GM12878 (cell line): ENCODE data around the gene LRBA. TPM values are rescaled to one million over a fixed set of nuclear protein-coding genes. Genes with fewer than 3 reads are reported as not detected.
A peak's percentile ranks its signal among the peaks of the same experiment; 100 is the strongest.

ENCODE experiments used
- ATAC-seq: fragments of 200-7000 bp; cut with Tn5 transposase; 3 replicates; pipeline ENCODE4 v1.9.1; 2020; ENCODE audit warnings: mild to moderate bottlenecking, moderate library complexity
- BruUV-seq: library from RNA; stranded (reverse); fragments of 400-500 nt; replicated peaks from 2 replicates; lab custom pipeline; 2021; lab: Mats Ljungman, UMichigan
- CTCF ChIA-PET: fragments of 300-600 bp; sonication (Branson Sonifier 250); formaldehyde crosslinking; extraction: SDS; loops from one replicate; lab custom pipeline; 2021; ENCODE audit warnings: inconsistent platforms; lab: Yijun Ruan, JAX
- POLR2A ChIA-PET: fragments of 350-600 bp; formaldehyde crosslinking; extraction: SDS; loops from one replicate; lab custom pipeline; 2021; ENCODE audit warnings: inconsistent platforms; lab: Charles Lee
- RAD21 ChIA-PET: fragments of 300-600 bp; sonication (Branson Sonifier 250); formaldehyde crosslinking; loops from one replicate; lab custom pipeline; 2023; ENCODE audit warnings: antibody characterized with exemption; ENCODE audit not compliant: unreplicated experiment; lab: Charles Lee
- SMC1A ChIA-PET: fragments of 300-600 bp; sonication (Branson Sonifier 250); formaldehyde crosslinking; loops from one replicate; lab custom pipeline; 2023; ENCODE audit not compliant: unreplicated experiment, uncharacterized antibody; lab: Charles Lee
- DNase-seq: peaks from one replicate; pipeline ENCODE4 v3.0.0-alpha.2; 2011; ENCODE audit warnings: low read depth, low spot score
- FAIRE-seq: peaks from 3 replicates; lab custom pipeline; 2011; peaks lifted over from hg19 to GRCh38; lab: Jason Lieb, UNC
- H2AFZ ChIP-seq: 2 replicates; pipeline ENCODE4 v1.6.0; 2011; ENCODE audit warnings: low read depth, low read length, control low read depth; ENCODE audit not compliant: control insufficient read depth
- H3K27ac ChIP-seq: 2 replicates; pipeline ENCODE4 v1.5.1; 2011; ENCODE audit warnings: control low read depth; ENCODE audit not compliant: control insufficient read depth, insufficient read depth
- H3K27me3 ChIP-seq, 2 experiments: replicated peaks in 1 of 2; 2 replicates each; pipeline versions ENCODE4 v1.6.0 to v1.6.1; 2011; ENCODE audit warnings: low read length in 1 of 2; ENCODE audit not compliant: control insufficient read depth in 2 of 2, insufficient read depth in 2 of 2
- H3K36me3 ChIP-seq, 2 experiments: 2 replicates each; pipeline ENCODE4 v1.5.1; 2011; ENCODE audit warnings: low read length in 1 of 2; ENCODE audit not compliant: control insufficient read depth in 2 of 2, insufficient read depth in 2 of 2
- H3K4me1 ChIP-seq: 2 replicates; pipeline ENCODE4 v1.6.1; 2011; ENCODE audit warnings: mild to moderate bottlenecking, low read length, moderate library complexity, mixed read lengths; ENCODE audit not compliant: control insufficient read depth, insufficient read depth
- H3K4me2 ChIP-seq: 2 replicates; pipeline ENCODE4 v1.6.0; 2011; ENCODE audit warnings: control low read depth; ENCODE audit not compliant: control insufficient read depth, insufficient read depth
- H3K4me3 ChIP-seq: fragments of 200-600 bp; sonication (generic); 2 replicates; pipeline ENCODE4 v1.5.1; 2016
- H3K79me2 ChIP-seq: 2 replicates; pipeline ENCODE4 v1.6.0; 2011; ENCODE audit warnings: low read length; ENCODE audit not compliant: control insufficient read depth, insufficient read depth
- H3K9ac ChIP-seq: 2 replicates; pipeline ENCODE4 v1.8.0; 2011; ENCODE audit warnings: low read length, control low read depth, mixed read lengths; ENCODE audit not compliant: control insufficient read depth, insufficient read depth
- H3K9me3 ChIP-seq: replicated peaks from 3 replicates; pipeline ENCODE4 v1.5.1; 2011; ENCODE audit warnings: mild to moderate bottlenecking, low read length; ENCODE audit not compliant: control insufficient read depth, insufficient read depth
- H4K20me1 ChIP-seq: 2 replicates; pipeline ENCODE4 v1.6.0; 2011; ENCODE audit not compliant: control insufficient read depth, insufficient read depth
- CTCF ChIP-seq, 3 experiments: IDR thresholded peaks in 2 of 3; conservative IDR thresholded peaks in 1 of 3; 2 replicates each; pipeline ENCODE4 v1.5.1; 2011; ENCODE audit warnings: low read depth in 3 of 3, low read length in 3 of 3, mild to moderate bottlenecking in 3 of 3, control low read depth in 2 of 3, moderate library complexity in 2 of 3, inconsistent platforms in 1 of 3, mixed read lengths in 1 of 3; ENCODE audit not compliant: control insufficient read depth in 2 of 3, insufficient read depth in 1 of 3; ENCODE audit errors: extremely low read depth in 1 of 3
- EGR1 ChIP-seq, 2 experiments: IDR thresholded peaks; 1 replicate in 1 of 2; 2 replicates in 1 of 2; pipeline ENCODE4 v1.6.1; 2011 to 2012; ENCODE audit warnings: low read depth in 2 of 2, low read length in 2 of 2, borderline replicate concordance in 1 of 2, mild to moderate bottlenecking in 1 of 2, moderate library complexity in 1 of 2
- FOS ChIP-seq: IDR thresholded peaks from 3 replicates; pipeline ENCODE4 v1.6.1; 2011; ENCODE audit warnings: borderline replicate concordance; ENCODE audit not compliant: insufficient read length; ENCODE audit errors: extremely low read depth
- RAD21 ChIP-seq: IDR thresholded peaks from 2 replicates; pipeline ENCODE4 v1.6.1; 2011; ENCODE audit warnings: mild to moderate bottlenecking, low read depth, low read length, moderate library complexity; ENCODE audit not compliant: insufficient read depth
- USF1 ChIP-seq: IDR thresholded peaks from 2 replicates; pipeline ENCODE4 v1.6.1; 2011; ENCODE audit warnings: borderline replicate concordance, low read depth, mild to moderate bottlenecking, moderate library complexity, mixed read lengths, low read length; ENCODE audit not compliant: insufficient read depth; ENCODE audit errors: extremely low read length
- YY1 ChIP-seq: IDR thresholded peaks from 2 replicates; pipeline ENCODE4 v1.6.1; 2011; ENCODE audit warnings: low read depth, mild to moderate bottlenecking, low read length
- ZNF384 ChIP-seq: IDR thresholded peaks from 2 replicates; pipeline ENCODE4 v1.6.1; 2012; ENCODE audit warnings: low read depth, mild to moderate bottlenecking, low read length, improper control_type of control experiment, borderline replicate concordance
- WGBS: methylation state at CpG from one replicate; pipeline ENCODE4 v1.1.6; 2016; ENCODE audit warnings: low lambda C conversion rate; ENCODE audit not compliant: insufficient replicate concordance, insufficient coverage; ENCODE audit errors: missing lambda C conversion rate; 5-methylcytosine and 5-hydroxymethylcytosine counted together
- in situ Hi-C: fragments of 300-500 bp; cut with MboI; formaldehyde crosslinking; loops from 9 replicates; pipeline ENCODE4 v1.14.3; 2018; ENCODE audit warnings: mixed read lengths
- intact Hi-C: fragments of 100-400 bp; cut with micrococcal nuclease; formaldehyde crosslinking; loops from one replicate; pipeline ENCODE4 v1.14.2; 2022; ENCODE audit not compliant: unreplicated experiment
- polyA plus RNA-seq, 11 experiments: library from polyadenylated mRNA; depleted of rRNA in 4 of 11; unstranded in 6 of 11; stranded (reverse) in 5 of 11; fragments of >200 nt; fragmentation: Nextera tagmentation in 4 of 11; fragmentation: Illumina TruSeq in 1 of 11; extraction: Ambion mirVana in 4 of 11; extraction: Trizol in 1 of 11; gene quantifications; 1 replicate in 1 of 11; 2 replicates in 10 of 11; pipeline versions ENCODE4 v1.2.1 to v1.2.3, GENCODE V29; 2011 to 2016; ENCODE audit warnings: inconsistent platforms in 2 of 11, missing spikeins in 2 of 11, low read depth in 1 of 11
- total RNA-seq, 4 experiments: library from RNA; depleted of rRNA in 3 of 4; stranded (reverse); fragments of >200 nt in 3 of 4; fragmentation: Illumina TruSeq in 1 of 4; extraction: Trizol in 1 of 4; gene quantifications; 2 replicates each; pipeline versions ENCODE4 v1.2.1 to v1.2.3, GENCODE V29; 2013 to 2021
- TF ChIP-seq, protein P1 (sequence below): fragments of 450-650 bp; IDR thresholded peaks from 2 replicates; pipeline ENCODE4 v1.6.1; 2016; ENCODE audit warnings: mild to moderate bottlenecking, moderate library complexity, borderline replicate concordance
- TF ChIP-seq, protein P2 (sequence below): fragments of 450-650 bp; formaldehyde crosslinking; IDR thresholded peaks from 2 replicates; pipeline ENCODE4 v1.5.0; 2022; ENCODE audit warnings: mild to moderate bottlenecking, missing genetic modification characterization
- TF ChIP-seq, protein P3 (sequence below): IDR thresholded peaks from 2 replicates; pipeline ENCODE4 v1.6.1; 2011; ENCODE audit warnings: mild to moderate bottlenecking, low read depth, low read length, moderate library complexity; ENCODE audit not compliant: insufficient replicate concordance

Gene LRBA
- total and polyA plus RNA-seq, 10 of the 15 experiments (the other 5 are each of a cell fraction or from before 2014, with no cell fraction given): 20.3 to 93.4 (median 55.0) TPM

GRCh38 chr4:150217192-150217591 is 797.9 kb downstream of the LRBA start:
- no TSS peak for BruUV-seq
- TF ChIP-seq EGR1 (IDR thresholded peaks at IDR 0.05; ENCODE audit: borderline replicate concordance in 1 of 2, low read depth in 2 of 2, low read length in 2 of 2) (no peak), CTCF (IDR thresholded peaks at IDR 0.05 in 2 of 3, conservative IDR thresholded peaks at IDR 0.05 in 1 of 3; ENCODE audit: control insufficient read depth in 2 of 3, extremely low read depth in 1 of 3, insufficient read depth in 1 of 3, low read depth in 3 of 3, low read length in 3 of 3) (peak in 2 of 3 experiments; percentile 25 to 27; a peak in 3 of 6 replicates), ZNF384 (no peak), FOS (no peak), RAD21 (peak; percentile 57), YY1 (no peak), USF1 (no peak)
- TF ChIP-seq, protein P1, sequence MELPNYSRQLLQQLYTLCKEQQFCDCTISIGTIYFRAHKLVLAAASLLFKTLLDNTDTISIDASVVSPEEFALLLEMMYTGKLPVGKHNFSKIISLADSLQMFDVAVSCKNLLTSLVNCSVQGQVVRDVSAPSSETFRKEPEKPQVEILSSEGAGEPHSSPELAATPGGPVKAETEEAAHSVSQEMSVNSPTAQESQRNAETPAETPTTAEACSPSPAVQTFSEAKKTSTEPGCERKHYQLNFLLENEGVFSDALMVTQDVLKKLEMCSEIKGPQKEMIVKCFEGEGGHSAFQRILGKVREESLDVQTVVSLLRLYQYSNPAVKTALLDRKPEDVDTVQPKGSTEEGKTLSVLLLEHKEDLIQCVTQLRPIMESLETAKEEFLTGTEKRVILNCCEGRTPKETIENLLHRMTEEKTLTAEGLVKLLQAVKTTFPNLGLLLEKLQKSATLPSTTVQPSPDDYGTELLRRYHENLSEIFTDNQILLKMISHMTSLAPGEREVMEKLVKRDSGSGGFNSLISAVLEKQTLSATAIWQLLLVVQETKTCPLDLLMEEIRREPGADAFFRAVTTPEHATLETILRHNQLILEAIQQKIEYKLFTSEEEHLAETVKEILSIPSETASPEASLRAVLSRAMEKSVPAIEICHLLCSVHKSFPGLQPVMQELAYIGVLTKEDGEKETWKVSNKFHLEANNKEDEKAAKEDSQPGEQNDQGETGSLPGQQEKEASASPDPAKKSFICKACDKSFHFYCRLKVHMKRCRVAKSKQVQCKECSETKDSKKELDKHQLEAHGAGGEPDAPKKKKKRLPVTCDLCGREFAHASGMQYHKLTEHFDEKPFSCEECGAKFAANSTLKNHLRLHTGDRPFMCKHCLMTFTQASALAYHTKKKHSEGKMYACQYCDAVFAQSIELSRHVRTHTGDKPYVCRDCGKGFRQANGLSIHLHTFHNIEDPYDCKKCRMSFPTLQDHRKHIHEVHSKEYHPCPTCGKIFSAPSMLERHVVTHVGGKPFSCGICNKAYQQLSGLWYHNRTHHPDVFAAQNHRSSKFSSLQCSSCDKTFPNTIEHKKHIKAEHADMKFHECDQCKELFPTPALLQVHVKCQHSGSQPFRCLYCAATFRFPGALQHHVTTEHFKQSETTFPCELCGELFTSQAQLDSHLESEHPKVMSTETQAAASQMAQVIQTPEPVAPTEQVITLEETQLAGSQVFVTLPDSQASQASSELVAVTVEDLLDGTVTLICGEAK: no peak
- TF ChIP-seq, protein P2, sequence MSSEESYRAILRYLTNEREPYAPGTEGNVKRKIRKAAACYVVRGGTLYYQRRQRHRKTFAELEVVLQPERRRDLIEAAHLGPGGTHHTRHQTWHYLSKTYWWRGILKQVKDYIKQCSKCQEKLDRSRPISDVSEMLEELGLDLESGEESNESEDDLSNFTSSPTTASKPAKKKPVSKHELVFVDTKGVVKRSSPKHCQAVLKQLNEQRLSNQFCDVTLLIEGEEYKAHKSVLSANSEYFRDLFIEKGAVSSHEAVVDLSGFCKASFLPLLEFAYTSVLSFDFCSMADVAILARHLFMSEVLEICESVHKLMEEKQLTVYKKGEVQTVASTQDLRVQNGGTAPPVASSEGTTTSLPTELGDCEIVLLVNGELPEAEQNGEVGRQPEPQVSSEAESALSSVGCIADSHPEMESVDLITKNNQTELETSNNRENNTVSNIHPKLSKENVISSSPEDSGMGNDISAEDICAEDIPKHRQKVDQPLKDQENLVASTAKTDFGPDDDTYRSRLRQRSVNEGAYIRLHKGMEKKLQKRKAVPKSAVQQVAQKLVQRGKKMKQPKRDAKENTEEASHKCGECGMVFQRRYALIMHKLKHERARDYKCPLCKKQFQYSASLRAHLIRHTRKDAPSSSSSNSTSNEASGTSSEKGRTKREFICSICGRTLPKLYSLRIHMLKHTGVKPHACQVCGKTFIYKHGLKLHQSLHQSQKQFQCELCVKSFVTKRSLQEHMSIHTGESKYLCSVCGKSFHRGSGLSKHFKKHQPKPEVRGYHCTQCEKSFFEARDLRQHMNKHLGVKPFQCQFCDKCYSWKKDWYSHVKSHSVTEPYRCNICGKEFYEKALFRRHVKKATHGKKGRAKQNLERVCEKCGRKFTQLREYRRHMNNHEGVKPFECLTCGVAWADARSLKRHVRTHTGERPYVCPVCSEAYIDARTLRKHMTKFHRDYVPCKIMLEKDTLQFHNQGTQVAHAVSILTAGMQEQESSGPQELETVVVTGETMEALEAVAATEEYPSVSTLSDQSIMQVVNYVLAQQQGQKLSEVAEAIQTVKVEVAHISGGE (CRISPR knock-in tag): no peak
- TF ChIP-seq, protein P3, sequence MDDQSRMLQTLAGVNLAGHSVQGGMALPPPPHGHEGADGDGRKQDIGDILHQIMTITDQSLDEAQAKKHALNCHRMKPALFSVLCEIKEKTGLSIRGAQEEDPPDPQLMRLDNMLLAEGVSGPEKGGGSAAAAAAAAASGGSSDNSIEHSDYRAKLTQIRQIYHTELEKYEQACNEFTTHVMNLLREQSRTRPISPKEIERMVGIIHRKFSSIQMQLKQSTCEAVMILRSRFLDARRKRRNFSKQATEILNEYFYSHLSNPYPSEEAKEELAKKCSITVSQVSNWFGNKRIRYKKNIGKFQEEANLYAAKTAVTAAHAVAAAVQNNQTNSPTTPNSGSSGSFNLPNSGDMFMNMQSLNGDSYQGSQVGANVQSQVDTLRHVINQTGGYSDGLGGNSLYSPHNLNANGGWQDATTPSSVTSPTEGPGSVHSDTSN: no peak
- TF ChIP-seq, all 136 proteins: peak for 2
- ATAC-seq (no peak), FAIRE-seq (peak; percentile 44), DNase-seq (no peak)
- SMC1A ChIA-PET: interaction anchor here (1.0 kb wide), 3 partner anchors 9 to 237 kb away, joined by 3 read pairs; no protein-coding TSS in a partner anchor
- H3K36me3 ChIP-seq: no peaks in the 10 kb centered on the region
- H3K9me3 ChIP-seq: no peaks in the 10 kb centered on the region
- H3K27ac ChIP-seq: no peak overlapping the region
- no peaks in the 10 kb centered on the region for H3K79me2 ChIP-seq
- in situ Hi-C loops (loop anchor here (5.0 kb wide), 1 partner anchor 200 kb away; no protein-coding TSS in a partner anchor), intact Hi-C loops (no loop called here)
- POLR2A ChIA-PET: no interaction called here
- RAD21 ChIA-PET: interaction anchor here (1.3 kb wide), 1 partner anchor 235 kb away, joined by 5 read pairs; no protein-coding TSS in a partner anchor
- CTCF ChIA-PET: interaction anchor here (0.7 to 4.0 kb wide), 5 partner anchors 8 to 221 kb away, joined by 3 to 21 read pairs (median 4); no protein-coding TSS in a partner anchor
- no peaks in the 10 kb centered on the region; a peak in 1 of 4 replicates for H3K27me3 ChIP-seq
- H3K9ac ChIP-seq: no peak overlapping the region
- WGBS: 0% methylated on average over 3 of the region's 3 CpGs
- H3K4me1 ChIP-seq: no peaks in the 10 kb centered on the region
- H3K4me2 ChIP-seq: no peak overlapping the region
- H3K4me3 ChIP-seq: no peak overlapping the region
- no peaks in the 10 kb centered on the region for H4K20me1 ChIP-seq
- no peak overlapping the region for H2AFZ ChIP-seq
